A673 (cell line): ENCODE data around the gene RHCG. TPM values are rescaled to one million over a fixed set of nuclear protein-coding genes. Genes with fewer than 3 reads are reported as not detected.

ENCODE experiments used
- BruUV-seq: library from RNA; stranded (reverse); fragments of 400-500 nt; replicated peaks from 2 replicates; lab custom pipeline; 2021; lab: Mats Ljungman, UMichigan
- CTCF ChIA-PET: fragments of 300-600 bp; sonication (Branson Sonifier 250); formaldehyde crosslinking; loops from one replicate; lab custom pipeline; 2022; ENCODE audit warnings: antibody characterized with exemption; lab: Charles Lee
- POLR2A ChIA-PET: fragments of 300-600 bp; sonication (Branson Sonifier 250); formaldehyde crosslinking; loops from one replicate; lab custom pipeline; 2022; ENCODE audit warnings: antibody characterized with exemption; ENCODE audit not compliant: low non-redundant PET; lab: Charles Lee
- DNase-seq: peaks from one replicate; pipeline ENCODE4 v3.0.0-alpha.2; 2015; ENCODE audit warnings: low spot score
- H3K27ac ChIP-seq: fragments of 200-600 bp; sonication (generic); 2 replicates; pipeline ENCODE4 v1.5.1; 2016; ENCODE audit warnings: mixed run types, low read depth, mild to moderate bottlenecking, mixed read lengths, antibody characterized with exemption, low read length; ENCODE audit not compliant: poor library complexity, severe bottlenecking
- H3K27me3 ChIP-seq: fragments of 200-600 bp; sonication (generic); replicated peaks from 2 replicates; pipeline ENCODE4 v1.6.1; 2017; ENCODE audit warnings: mixed run types, low read depth, mild to moderate bottlenecking, mixed read lengths, antibody characterized with exemption, low read length; ENCODE audit not compliant: insufficient read depth, poor library complexity
- H3K36me3 ChIP-seq: fragments of 200-600 bp; sonication (generic); 2 replicates; pipeline ENCODE4 v1.6.1; 2016; ENCODE audit warnings: mixed run types, mild to moderate bottlenecking, mixed read lengths, antibody characterized with exemption, low read length; ENCODE audit not compliant: insufficient read depth, poor library complexity, severe bottlenecking
- H3K4me1 ChIP-seq: fragments of 200-600 bp; sonication (generic); 2 replicates; pipeline ENCODE4 v1.6.1; 2017; ENCODE audit warnings: mixed run types, mild to moderate bottlenecking, mixed read lengths, antibody characterized with exemption, low read length; ENCODE audit not compliant: insufficient read depth, poor library complexity, severe bottlenecking
- H3K4me3 ChIP-seq: fragments of 200-600 bp; sonication (generic); 2 replicates; pipeline ENCODE4 v1.5.1; 2016; ENCODE audit warnings: low read depth, mixed run types, mild to moderate bottlenecking, mixed read lengths, low read length; ENCODE audit not compliant: poor library complexity, severe bottlenecking
- H3K9me3 ChIP-seq: fragments of 200-600 bp; sonication (generic); 2 replicates; pipeline ENCODE4 v1.6.1; 2016; ENCODE audit warnings: mixed run types, low read depth, mild to moderate bottlenecking, mixed read lengths, antibody characterized with exemption, low read length; ENCODE audit not compliant: poor library complexity, severe bottlenecking
- CTCF ChIP-seq: fragments of 300-800, 200-600 bp; sonication (generic); conservative IDR thresholded peaks from 2 replicates; pipeline ENCODE4 v1.5.1; 2017; ENCODE audit warnings: low read depth, mild to moderate bottlenecking, antibody characterized with exemption, low read length, moderate library complexity, mixed read lengths
- EZH2 ChIP-seq: fragments of 200-600 bp; sonication (generic); IDR thresholded peaks from 2 replicates; pipeline ENCODE4 v1.6.1; 2017; ENCODE audit warnings: borderline replicate concordance, low read depth, mild to moderate bottlenecking, mixed read lengths, antibody characterized with exemption, low read length; ENCODE audit not compliant: poor library complexity, severe bottlenecking
- intact Hi-C: fragments of 100-400 bp; cut with micrococcal nuclease; formaldehyde crosslinking; loops from one replicate; pipeline ENCODE4 v1.10.0; 2022; ENCODE audit not compliant: unreplicated experiment
- total RNA-seq: library from RNA; stranded (reverse); gene quantifications from 2 replicates; pipeline ENCODE4 v1.2.3, GENCODE V29; 2021

The RHCG gene
- total RNA-seq, 1 experiment from 2014 or later = 1.4 TPM

GRCh38 chr15:89494941-89495637, 1.3 kb downstream of the RHCG start:
- TF ChIP-seq CTCF (peak; percentile 75), EZH2 (no peak)
- no peaks in the 10 kb centered on the region for H3K36me3 ChIP-seq
- H3K27ac ChIP-seq = no peak overlapping the region
- no peaks in the 10 kb centered on the region for H3K9me3 ChIP-seq
- no peaks in the 10 kb centered on the region for H3K4me1 ChIP-seq
- DNase-seq = peak; percentile 39
- no TSS peak for BruUV-seq
- intact Hi-C loops = loop anchor here (2.0 kb wide), 1 partner anchor 62 kb away; no protein-coding TSS in a partner anchor
- H3K27me3 ChIP-seq = peaks cover 9% of the 10 kb centered on the region
- ChIA-PET POLR2A (no interaction called here), CTCF (no interaction called here)
- no peak overlapping the region for H3K4me3 ChIP-seq

- no peak for TF ChIP-seq EZH2
- no peak for TF ChIP-seq CTCF
- H3K9me3 ChIP-seq = no peaks in the 10 kb centered on the region
- CTCF ChIA-PET = interaction anchor here (0.6 kb wide), 1 partner anchor 94 kb away, joined by 4 read pairs; no protein-coding TSS in a partner anchor
- H3K36me3 ChIP-seq = no peaks in the 10 kb centered on the region
- no TSS peak for BruUV-seq
- no peak overlapping the region for H3K4me3 ChIP-seq
- no peaks in the 10 kb centered on the region for H3K4me1 ChIP-seq
- H3K27me3 ChIP-seq = peaks cover 9% of the 10 kb centered on the region
- H3K27ac ChIP-seq = no peak overlapping the region
- intact Hi-C loops = loop anchor here (2.0 kb wide), 1 partner anchor 63 kb away; no protein-coding TSS in a partner anchor
- POLR2A ChIA-PET = no interaction called here
- no peak for DNase-seq
These were observed 2.4 kb downstream of the RHCG start for GRCh38 chr15:89494031-89494430.

GRCh38 chr15:89492934-89493631, 3.3 kb downstream of the RHCG start:
- DNase-seq = no peak
- ChIA-PET CTCF (no interaction called here), POLR2A (no interaction called here)
- Histone ChIP-seq H3K4me1 (no peaks in the 10 kb centered on the region), H3K4me3 (no peak overlapping the region), H3K9me3 (no peaks in the 10 kb centered on the region), H3K27ac (no peak overlapping the region), H3K27me3 (peaks cover 9% of the 10 kb centered on the region), H3K36me3 (no peaks in the 10 kb centered on the region)
- TF ChIP-seq CTCF = no peak
- TF ChIP-seq EZH2 = no peak
- intact Hi-C loops = loop anchor here (1.0 kb wide), 1 partner anchor 18 kb away; no protein-coding TSS in a partner anchor
- no TSS peak for BruUV-seq
